SK-N-SH (cell line): ENCODE results near the gene POGZ. TPM values are rescaled to one million over a fixed set of nuclear protein-coding genes. Genes with fewer than 3 reads are reported as not detected.

Experiments
- CTCF ChIA-PET: fragments of 300-600, 350-600 bp; formaldehyde crosslinking; extraction: SDS; loops from one replicate; lab custom pipeline; 2021; lab: Yijun Ruan, JAX
- POLR2A ChIA-PET: fragments of 350-600 bp; sonication (Branson Sonifier 250); formaldehyde crosslinking; extraction: SDS; loops from one replicate; lab custom pipeline; 2020; ENCODE audit warnings: antibody characterized with exemption, inconsistent platforms; lab: Yijun Ruan, JAX
- DNase-seq: peaks from one replicate; pipeline ENCODE4 v3.0.0; 2012
- H2AFZ ChIP-seq: fragments of 200-600 bp; sonication (generic); 2 replicates; pipeline ENCODE4 v1.8.1; 2016; ENCODE audit warnings: antibody characterized with exemption, mild to moderate bottlenecking, low read depth
- H3F3A ChIP-seq: fragments of 200-600 bp; sonication (generic); replicated peaks from 2 replicates; pipeline ENCODE3; 2016; ENCODE audit warnings: antibody characterized with exemption, mild to moderate bottlenecking; ENCODE audit not compliant: insufficient read depth
- H3K27ac ChIP-seq, 2 experiments: fragments of 200-500 bp in 1 of 2; fragments of 200-600 bp in 1 of 2; sonication (Bioruptor generic) in 1 of 2; sonication (generic), shearing (Covaris generic) in 1 of 2; 2 replicates each; pipeline versions ENCODE4 v1.5.1 to v1.6.1; 2014 to 2016; ENCODE audit warnings: low read depth in 2 of 2, inconsistent platforms in 1 of 2, low read length in 1 of 2, mild to moderate bottlenecking in 1 of 2, mixed read lengths in 1 of 2
- H3K27me3 ChIP-seq: fragments of 200-600 bp; sonication (generic), shearing (Covaris generic); 2 replicates; pipeline ENCODE4 v1.6.1; 2016; ENCODE audit warnings: mixed run types; ENCODE audit not compliant: insufficient read depth
- H3K36me3 ChIP-seq, 2 experiments: fragments of 200-500 bp in 1 of 2; fragments of 200-600 bp in 1 of 2; sonication (Bioruptor generic) in 1 of 2; sonication (generic) in 1 of 2; replicated peaks in 1 of 2; 2 replicates each; pipeline versions ENCODE3 to v1.5.1; 2014 to 2016; ENCODE audit warnings: low read length in 1 of 2, mild to moderate bottlenecking in 1 of 2; ENCODE audit not compliant: insufficient read depth in 2 of 2, control insufficient read depth in 1 of 2
- H3K4me1 ChIP-seq, 2 experiments: fragments of 200-500 bp in 1 of 2; fragments of 200-600 bp in 1 of 2; sonication (Bioruptor generic) in 1 of 2; sonication (generic), shearing (Covaris generic) in 1 of 2; 2 replicates each; pipeline versions ENCODE4 v1.5.1 to v1.6.1; 2014 to 2016; ENCODE audit warnings: low read depth in 1 of 2, low read length in 1 of 2, mixed run types in 1 of 2; ENCODE audit not compliant: insufficient read depth in 2 of 2, control insufficient read depth in 1 of 2
- H3K4me2 ChIP-seq: fragments of 200-600 bp; sonication (generic), shearing (Covaris generic); 2 replicates; pipeline ENCODE4 v1.6.1; 2017; ENCODE audit warnings: mixed run types
- H3K4me3 ChIP-seq, 2 experiments: fragments of 200-500 bp in 1 of 2; fragments of 200-600 bp in 1 of 2; sonication (Bioruptor generic) in 1 of 2; sonication (generic), shearing (Covaris generic) in 1 of 2; 2 replicates each; pipeline versions ENCODE4 v1.5.1 to v1.8.1; 2014 to 2016; ENCODE audit warnings: low read depth in 2 of 2, inconsistent platforms in 1 of 2, low read length in 1 of 2, mild to moderate bottlenecking in 1 of 2, mixed read lengths in 1 of 2, moderate library complexity in 1 of 2
- H3K79me2 ChIP-seq: fragments of 200-600 bp; sonication (generic); 2 replicates; pipeline ENCODE4 v1.8.1; 2017; ENCODE audit warnings: mild to moderate bottlenecking; ENCODE audit not compliant: insufficient read depth
- H3K9ac ChIP-seq: fragments of 200-600 bp; sonication (generic); 2 replicates; pipeline ENCODE4 v1.6.1; 2017; ENCODE audit warnings: mixed run types
- H3K9me2 ChIP-seq: fragments of 200-600 bp; sonication (generic); 2 replicates; pipeline ENCODE4 v1.6.1; 2017; ENCODE audit warnings: mixed run types
- H3K9me3 ChIP-seq: fragments of 200-600 bp; sonication (generic); 2 replicates; pipeline ENCODE4 v1.6.1; 2017; ENCODE audit warnings: mixed run types, mild to moderate bottlenecking, moderate library complexity
- H4K20me1 ChIP-seq: fragments of 200-600 bp; sonication (generic); 2 replicates; pipeline ENCODE4 v1.6.1; 2017; ENCODE audit warnings: mild to moderate bottlenecking, mixed run types; ENCODE audit not compliant: insufficient read depth
- CTCF ChIP-seq: fragments of 200-600 bp; sonication (generic); IDR thresholded peaks from 2 replicates; pipeline ENCODE4 v1.6.1; 2017; ENCODE audit warnings: antibody characterized with exemption, mild to moderate bottlenecking, moderate library complexity
- PBX3 ChIP-seq: IDR thresholded peaks from 2 replicates; pipeline ENCODE4; 2012
- RCOR1 ChIP-seq: fragments of 150-350 bp; IDR thresholded peaks from 2 replicates; pipeline ENCODE4 v1.6.1; 2017; ENCODE audit warnings: antibody characterized with exemption, low read length
- TEAD4 ChIP-seq: IDR thresholded peaks from 2 replicates; pipeline ENCODE4 v1.4.0; 2012; ENCODE audit warnings: mild to moderate bottlenecking, borderline replicate concordance; ENCODE audit not compliant: insufficient read depth
- USF1 ChIP-seq: IDR thresholded peaks from 2 replicates; pipeline ENCODE4 v1.4.0; 2012; ENCODE audit warnings: low read depth, borderline replicate concordance
- ZBTB33 ChIP-seq: IDR thresholded peaks from 2 replicates; pipeline ENCODE4 v1.4.0; 2012; ENCODE audit warnings: low read depth, borderline replicate concordance
- WGBS: methylation state at CpG from one replicate; pipeline ENCODE4 v1.1.6; 2017; ENCODE audit warnings: low lambda C conversion rate; 5-methylcytosine and 5-hydroxymethylcytosine counted together
- polyA plus RNA-seq, 3 experiments: library from polyadenylated mRNA; depleted of rRNA; stranded (reverse); fragments of >200 nt; gene quantifications; 2 replicates each; pipeline ENCODE4 v1.2.3, GENCODE V29; 2012
- TF ChIP-seq, protein P1 (sequence below): fragments of 150-350 bp; IDR thresholded peaks from 2 replicates; pipeline ENCODE4 v1.6.1; 2016; ENCODE audit warnings: mild to moderate bottlenecking, low read depth, low read length
- TF ChIP-seq, protein P2 (sequence below): fragments of 150-350 bp; IDR thresholded peaks from 2 replicates; pipeline ENCODE4 v1.6.1; 2017; ENCODE audit warnings: antibody characterized with exemption, low read length, low read depth, borderline replicate concordance

POGZ gene
- polyA plus RNA-seq, 1 of the 3 experiments (the other 2 are of a cell fraction), result 23.9 TPM

DNA sequence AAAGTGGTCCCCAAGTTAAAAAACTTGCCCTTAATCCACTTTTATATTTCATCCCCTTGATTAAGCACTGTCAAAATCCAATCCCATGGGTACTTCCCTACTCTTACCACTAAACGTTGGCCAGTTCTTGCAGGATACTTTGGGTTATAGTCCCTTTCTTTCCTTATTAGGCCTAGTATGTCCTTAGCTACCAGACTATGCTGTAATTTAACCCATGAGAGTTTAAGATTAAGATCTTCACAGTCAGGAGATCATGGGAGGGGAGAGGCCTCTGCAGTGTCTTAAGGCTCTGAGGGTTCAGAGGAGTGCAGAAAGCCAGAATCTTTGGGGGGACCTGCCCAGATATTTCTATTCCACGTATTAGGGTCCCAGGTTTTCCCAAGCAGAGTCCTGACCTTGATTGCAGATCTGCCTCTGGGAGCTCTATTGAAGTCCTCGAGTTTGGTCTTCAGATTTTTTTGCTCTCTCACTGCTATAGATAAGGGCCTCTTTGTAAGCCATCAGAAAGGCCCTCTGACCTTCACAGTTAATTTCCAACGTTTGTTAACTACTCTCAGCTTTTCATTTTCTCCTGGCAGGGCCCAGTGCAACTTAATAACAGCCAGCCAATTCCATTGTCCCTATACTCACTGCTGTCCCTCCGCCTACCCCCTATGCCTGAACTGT lies 42.9 kb upstream of the POGZ start:
- H3K4me2 ChIP-seq, result no peak overlapping the region
- no peaks in the 10 kb centered on the region for H3F3A ChIP-seq
- no peaks in the 10 kb centered on the region for H3K4me1 ChIP-seq
- no peaks in the 10 kb centered on the region for H3K9me3 ChIP-seq
- no peak overlapping the region for H3K4me3 ChIP-seq
- no peaks in the 10 kb centered on the region; the same call in 1 of the 2 replicates for H3K27me3 ChIP-seq
- no peaks in the 10 kb centered on the region for H3K9me2 ChIP-seq
- H3K27ac ChIP-seq, result no peak overlapping the region
- no peak for DNase-seq
- ChIA-PET POLR2A (no interaction called here), CTCF (interaction anchor here (1.2 kb wide), 1 partner anchor 33 kb away, joined by 3 read pairs; no protein-coding TSS in a partner anchor)
- H4K20me1 ChIP-seq, result no peaks in the 10 kb centered on the region
- no peak overlapping the region for H3K9ac ChIP-seq
- H3K79me2 ChIP-seq, result no peaks in the 10 kb centered on the region
- H2AFZ ChIP-seq, result no peak overlapping the region
- no peak for TF ChIP-seq TEAD4
- no peak for TF ChIP-seq ZBTB33
- 53% methylated on average over 5 of the region's 5 CpGs for WGBS
- H3K36me3 ChIP-seq, result no peaks in the 10 kb centered on the region

DNA sequence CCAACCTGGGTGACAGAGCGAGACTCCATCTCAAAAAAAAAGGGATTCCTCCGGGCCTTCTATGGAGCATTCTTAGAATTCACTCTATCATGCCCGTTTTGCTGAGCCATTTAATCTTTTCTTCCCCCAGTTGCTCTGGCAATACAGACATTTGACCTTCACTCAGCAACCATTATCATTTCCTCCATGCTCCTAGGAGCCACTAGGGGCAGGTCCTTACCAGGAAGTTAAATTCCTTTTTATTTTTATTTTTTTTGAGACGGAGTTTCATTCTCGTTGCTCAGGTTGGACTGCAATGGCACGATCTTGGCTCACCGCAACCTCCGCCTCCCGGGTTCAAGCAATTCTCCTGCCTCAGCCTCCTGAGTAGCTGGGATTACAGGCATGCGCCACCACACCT lies 42.2 kb upstream of the POGZ start:
- TF ChIP-seq CTCF, result peak; percentile 42
- no peak for TF ChIP-seq RCOR1
- TF ChIP-seq, protein P1, sequence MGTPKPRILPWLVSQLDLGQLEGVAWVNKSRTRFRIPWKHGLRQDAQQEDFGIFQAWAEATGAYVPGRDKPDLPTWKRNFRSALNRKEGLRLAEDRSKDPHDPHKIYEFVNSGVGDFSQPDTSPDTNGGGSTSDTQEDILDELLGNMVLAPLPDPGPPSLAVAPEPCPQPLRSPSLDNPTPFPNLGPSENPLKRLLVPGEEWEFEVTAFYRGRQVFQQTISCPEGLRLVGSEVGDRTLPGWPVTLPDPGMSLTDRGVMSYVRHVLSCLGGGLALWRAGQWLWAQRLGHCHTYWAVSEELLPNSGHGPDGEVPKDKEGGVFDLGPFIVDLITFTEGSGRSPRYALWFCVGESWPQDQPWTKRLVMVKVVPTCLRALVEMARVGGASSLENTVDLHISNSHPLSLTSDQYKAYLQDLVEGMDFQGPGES, result no peak
- no peak for TF ChIP-seq USF1
- TF ChIP-seq, protein P2, sequence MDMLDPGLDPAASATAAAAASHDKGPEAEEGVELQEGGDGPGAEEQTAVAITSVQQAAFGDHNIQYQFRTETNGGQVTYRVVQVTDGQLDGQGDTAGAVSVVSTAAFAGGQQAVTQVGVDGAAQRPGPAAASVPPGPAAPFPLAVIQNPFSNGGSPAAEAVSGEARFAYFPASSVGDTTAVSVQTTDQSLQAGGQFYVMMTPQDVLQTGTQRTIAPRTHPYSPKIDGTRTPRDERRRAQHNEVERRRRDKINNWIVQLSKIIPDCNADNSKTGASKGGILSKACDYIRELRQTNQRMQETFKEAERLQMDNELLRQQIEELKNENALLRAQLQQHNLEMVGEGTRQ, result no peak
- TF ChIP-seq PBX3, result no peak
- no peaks in the 10 kb centered on the region for H3K9me3 ChIP-seq
- H3K27ac ChIP-seq, result no peak overlapping the region
- H3K36me3 ChIP-seq, result no peaks in the 10 kb centered on the region
- 72% methylated on average over 10 of the region's 10 CpGs for WGBS
- H3K4me2 ChIP-seq, result no peak overlapping the region
- no peak for DNase-seq
- no peaks in the 10 kb centered on the region for H3K79me2 ChIP-seq
- H3K9me2 ChIP-seq, result no peaks in the 10 kb centered on the region
- H3K27me3 ChIP-seq, result no peaks in the 10 kb centered on the region; the same call in 1 of the 2 replicates
- H3K4me1 ChIP-seq, result no peaks in the 10 kb centered on the region
- H3K4me3 ChIP-seq, result no peak overlapping the region
- CTCF ChIA-PET, result interaction anchor here (1.2 kb wide), 1 partner anchor 33 kb away, joined by 3 read pairs; no protein-coding TSS in a partner anchor
- POLR2A ChIA-PET, result no interaction called here
- H3K9ac ChIP-seq, result no peak overlapping the region
- no peaks in the 10 kb centered on the region for H4K20me1 ChIP-seq
- H3F3A ChIP-seq, result no peaks in the 10 kb centered on the region
- no peak overlapping the region for H2AFZ ChIP-seq
